HL-60 (cell line): ENCODE data around the gene AGAP1.

ENCODE experiments used
- DNase-seq, 2 experiments: peaks; one replicate each; pipeline ENCODE4 v3.0.0-alpha.2; 2010 to 2020; ENCODE audit warnings: low read depth in 1 of 2, low spot score in 1 of 2
- H3K27ac ChIP-seq: fragments of 250-450 bp; sonication (Bioruptor Pico); replicated peaks from 2 replicates; pipeline ENCODE4 v1.5.1; 2020; ENCODE audit warnings: mild to moderate bottlenecking, moderate library complexity
- H3K27me3 ChIP-seq: fragments of 250-450 bp; sonication (Bioruptor Pico); 2 replicates; pipeline ENCODE4 v1.5.1; 2021; ENCODE audit warnings: mild to moderate bottlenecking, moderate library complexity; ENCODE audit not compliant: insufficient read depth, poor library complexity, severe bottlenecking
- H3K4me3 ChIP-seq: replicated peaks from 2 replicates; pipeline ENCODE4 v1.5.1; 2011; ENCODE audit warnings: mild to moderate bottlenecking, control low read depth, low read length; ENCODE audit not compliant: insufficient read depth
- GABPA ChIP-seq: IDR thresholded peaks from 2 replicates; pipeline ENCODE4 v1.6.1; 2012; ENCODE audit warnings: low read depth
- POLR2AphosphoS5 ChIP-seq: IDR thresholded peaks from 2 replicates; pipeline ENCODE4 v1.6.1; 2012; ENCODE audit warnings: low read depth
- REST ChIP-seq: IDR thresholded peaks from 2 replicates; pipeline ENCODE4 v1.6.1; 2012; ENCODE audit warnings: low read depth; ENCODE audit not compliant: insufficient replicate concordance
- SPI1 ChIP-seq: IDR thresholded peaks from 2 replicates; pipeline ENCODE4 v1.6.1; 2012; ENCODE audit warnings: low read depth, mild to moderate bottlenecking, borderline replicate concordance
- TF ChIP-seq, protein P1 (sequence below): IDR thresholded peaks from one replicate; pipeline ENCODE4 v1.5.1; 2011; ENCODE audit warnings: low read length, control low read depth, inconsistent platforms; ENCODE audit not compliant: insufficient read depth

The AGAP1 gene

DNA sequence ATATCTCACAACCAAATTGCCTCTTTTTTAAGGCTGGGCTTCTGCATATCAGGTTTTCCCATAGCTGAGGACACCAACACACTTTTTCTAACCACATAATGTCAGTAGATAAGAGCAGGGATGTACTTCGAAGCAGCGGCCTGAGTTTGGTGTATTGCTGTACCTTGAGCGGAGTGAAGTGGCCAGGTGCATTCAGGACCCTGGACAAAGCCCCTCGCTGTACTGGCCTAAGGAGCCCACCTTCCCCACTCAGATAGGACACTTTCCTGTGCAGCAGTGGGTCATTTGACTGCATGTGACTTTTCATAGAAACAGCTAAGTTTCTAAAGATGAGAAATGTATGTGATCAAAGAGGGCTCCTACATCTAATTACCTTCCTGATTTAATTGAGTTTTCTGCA is 461.8 kb downstream of the AGAP1 start:
- no peak overlapping the region for H3K27ac ChIP-seq
- no peak for DNase-seq
- no peaks in the 10 kb centered on the region for H3K27me3 ChIP-seq
- H3K4me3 ChIP-seq = no peak overlapping the region
- no peak for TF ChIP-seq POLR2AphosphoS5
- no peak for TF ChIP-seq GABPA
- TF ChIP-seq REST = peak; percentile 46

DNA sequence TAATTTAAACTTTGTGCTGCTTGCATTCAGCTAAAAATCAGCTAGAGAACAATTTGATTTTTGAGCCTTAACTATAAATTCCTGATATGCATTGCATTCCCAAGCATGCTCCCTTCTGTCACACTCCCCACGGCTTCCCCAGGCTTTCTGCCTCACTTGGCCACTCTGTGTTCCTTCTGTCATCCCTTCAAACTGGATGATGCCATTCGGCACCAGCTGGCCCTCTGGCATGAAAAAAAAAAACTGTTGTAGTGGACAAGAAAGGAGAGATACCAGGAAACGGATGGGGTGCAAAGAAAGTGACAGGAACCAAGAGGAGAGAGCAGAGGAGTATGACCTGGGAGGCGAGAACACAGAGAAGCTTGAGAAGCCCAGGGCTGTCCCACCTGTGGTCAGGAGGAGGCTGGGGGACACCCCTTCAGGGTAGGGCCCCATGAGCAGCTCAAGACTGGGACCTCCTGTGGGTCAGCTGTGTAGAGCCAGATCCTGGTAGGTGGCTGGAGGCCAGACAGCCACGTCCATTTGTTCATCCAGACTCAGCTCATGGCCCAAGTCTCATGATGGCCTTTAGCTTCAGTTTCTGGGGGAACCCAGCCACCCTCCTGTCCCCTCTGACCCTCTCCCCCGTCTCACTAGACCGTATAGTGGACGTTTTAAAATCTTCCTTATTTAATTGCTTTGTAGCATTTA is 462.6 kb downstream of the AGAP1 start:
- TF ChIP-seq GABPA (no peak), REST (no peak), SPI1 (no peak), POLR2AphosphoS5 (no peak)
- TF ChIP-seq, protein P1, sequence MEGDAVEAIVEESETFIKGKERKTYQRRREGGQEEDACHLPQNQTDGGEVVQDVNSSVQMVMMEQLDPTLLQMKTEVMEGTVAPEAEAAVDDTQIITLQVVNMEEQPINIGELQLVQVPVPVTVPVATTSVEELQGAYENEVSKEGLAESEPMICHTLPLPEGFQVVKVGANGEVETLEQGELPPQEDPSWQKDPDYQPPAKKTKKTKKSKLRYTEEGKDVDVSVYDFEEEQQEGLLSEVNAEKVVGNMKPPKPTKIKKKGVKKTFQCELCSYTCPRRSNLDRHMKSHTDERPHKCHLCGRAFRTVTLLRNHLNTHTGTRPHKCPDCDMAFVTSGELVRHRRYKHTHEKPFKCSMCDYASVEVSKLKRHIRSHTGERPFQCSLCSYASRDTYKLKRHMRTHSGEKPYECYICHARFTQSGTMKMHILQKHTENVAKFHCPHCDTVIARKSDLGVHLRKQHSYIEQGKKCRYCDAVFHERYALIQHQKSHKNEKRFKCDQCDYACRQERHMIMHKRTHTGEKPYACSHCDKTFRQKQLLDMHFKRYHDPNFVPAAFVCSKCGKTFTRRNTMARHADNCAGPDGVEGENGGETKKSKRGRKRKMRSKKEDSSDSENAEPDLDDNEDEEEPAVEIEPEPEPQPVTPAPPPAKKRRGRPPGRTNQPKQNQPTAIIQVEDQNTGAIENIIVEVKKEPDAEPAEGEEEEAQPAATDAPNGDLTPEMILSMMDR = no peak
- no peak for DNase-seq
- Histone ChIP-seq H3K27ac (no peak overlapping the region), H3K27me3 (no peaks in the 10 kb centered on the region), H3K4me3 (no peak overlapping the region)

DNA sequence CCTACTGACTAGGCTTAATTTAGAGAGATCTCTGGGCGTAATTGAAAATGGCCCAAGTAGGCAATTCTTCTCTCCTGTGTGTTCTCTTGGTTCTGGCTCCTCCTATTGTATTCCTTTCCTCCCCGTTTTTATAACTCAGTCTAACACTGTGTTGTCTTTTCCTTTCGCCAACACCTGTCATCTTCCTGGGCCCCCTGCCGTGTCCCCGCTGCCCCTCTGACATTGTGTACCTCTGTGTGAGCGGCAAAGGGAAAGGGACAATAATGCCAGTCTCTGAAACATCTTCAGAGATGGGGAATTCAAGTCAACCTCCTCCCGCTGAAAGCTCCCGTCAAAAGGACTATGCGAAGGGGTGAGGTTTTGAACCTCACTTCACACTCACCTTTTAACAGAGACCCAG is 463.4 kb downstream of the AGAP1 start:
- no peak for DNase-seq
- Histone ChIP-seq H3K27me3 (no peaks in the 10 kb centered on the region), H3K4me3 (no peak overlapping the region), H3K27ac (no peak overlapping the region)
- TF ChIP-seq, protein P1 = no peak
- no peak for TF ChIP-seq POLR2AphosphoS5
- no peak for TF ChIP-seq SPI1
- TF ChIP-seq REST = no peak
- TF ChIP-seq GABPA = no peak
